Kidney (tissue), 14 donors: ENCODE data around the gene CXCR4. TPM values are rescaled to one million over a fixed set of nuclear protein-coding genes. Genes with fewer than 3 reads are reported as not detected.

Experiments used
- DNase-seq, 5 donors: peaks; one replicate each; pipeline ENCODE4 v3.0.0-alpha.2; 2013 to 2020
- FAIRE-seq: peaks from 2 replicates; lab custom pipeline; 2012; peaks lifted over from hg19 to GRCh38; lab: Jason Lieb, UNC
- H3K27ac ChIP-seq, 2 donors: one replicate each; pipeline ENCODE4 v1.7.0; 2013; ENCODE audit warnings: low read depth in 2 of 2, low read length in 2 of 2, inconsistent platforms in 1 of 2
- H3K27me3 ChIP-seq: one replicate; pipeline ENCODE4 v1.7.1; 2013; ENCODE audit warnings: low read length, inconsistent platforms; ENCODE audit not compliant: control insufficient read depth, insufficient read depth
- H3K36me3 ChIP-seq, 3 donors: one replicate each; pipeline versions ENCODE4 v1.7.0 to v1.7.1; 2013; ENCODE audit warnings: low read length in 3 of 3, control low read depth in 1 of 3, inconsistent platforms in 1 of 3; ENCODE audit not compliant: insufficient read depth in 3 of 3, control insufficient read depth in 2 of 3
- H3K4me1 ChIP-seq, 3 donors: one replicate each; pipeline versions ENCODE4 v1.7.0 to v1.7.1; 2013; ENCODE audit warnings: low read length in 3 of 3, inconsistent platforms in 1 of 3, low read depth in 1 of 3; ENCODE audit not compliant: control insufficient read depth in 2 of 3, insufficient read depth in 2 of 3
- H3K4me3 ChIP-seq, 3 donors: one replicate each; pipeline versions ENCODE4 v1.7.0 to v1.8.1; 2013; ENCODE audit warnings: low read length in 3 of 3, control low read depth in 1 of 3, inconsistent platforms in 1 of 3
- H3K9ac ChIP-seq, 3 donors: one replicate each; pipeline versions ENCODE4 v1.7.0 to v1.7.1; 2013; ENCODE audit warnings: low read length in 3 of 3, control low read depth in 1 of 3, inconsistent platforms in 1 of 3
- H3K9me3 ChIP-seq, 3 donors: one replicate each; pipeline versions ENCODE4 v1.7.0 to v1.7.1; 2013; ENCODE audit warnings: low read length in 3 of 3, control low read depth in 1 of 3, inconsistent platforms in 1 of 3; ENCODE audit not compliant: control insufficient read depth in 2 of 3, insufficient read depth in 1 of 3
- intact Hi-C: fragments of 100-400 bp; cut with DNase I; formaldehyde crosslinking; loops from one replicate; pipeline ENCODE4 v1.11.1; 2022
- polyA plus RNA-seq: library from polyadenylated mRNA; stranded (reverse); fragments of 350-450 nt; fragmentation: Illumina TruSeq; extraction: RNeasy Lipid Tissue Mini Kit (QIAGEN cat#74804); gene quantifications from one replicate; pipeline ENCODE4 v1.2.3, GENCODE V29; 2014; ENCODE audit warnings: low read depth, low replicate concordance; ENCODE audit not compliant: insufficient read depth
- total RNA-seq: library from RNA; stranded (reverse); fragmentation: NEBNext Ultra II Directional; extraction: Animal tissue kit (Norgen Biotek cat#: 25700); gene quantifications from one replicate; pipeline ENCODE4 v1.2.1, GENCODE V29; 2021
- TF ChIP-seq, protein P1 (sequence below): IDR thresholded peaks from 3 replicates; pipeline ENCODE4 v1.5.1; 2012; ENCODE audit warnings: mild to moderate bottlenecking, moderate library complexity, borderline replicate concordance; ENCODE audit not compliant: insufficient read depth; ENCODE audit errors: extremely low read depth
- donor health status: control.
- donor health status: control.
- donor health status: control.
- donor health status: control.
- donor health status: control.
- donor health status: DM: yes; HTN: yes; CAD: no.
- donor health status: Normal renal cell carcinoma (clear cell type).

The CXCR4 gene
- total and polyA plus RNA-seq, 2 donors from 2014 or later, result 9.5 to 51.9 TPM

DNA sequence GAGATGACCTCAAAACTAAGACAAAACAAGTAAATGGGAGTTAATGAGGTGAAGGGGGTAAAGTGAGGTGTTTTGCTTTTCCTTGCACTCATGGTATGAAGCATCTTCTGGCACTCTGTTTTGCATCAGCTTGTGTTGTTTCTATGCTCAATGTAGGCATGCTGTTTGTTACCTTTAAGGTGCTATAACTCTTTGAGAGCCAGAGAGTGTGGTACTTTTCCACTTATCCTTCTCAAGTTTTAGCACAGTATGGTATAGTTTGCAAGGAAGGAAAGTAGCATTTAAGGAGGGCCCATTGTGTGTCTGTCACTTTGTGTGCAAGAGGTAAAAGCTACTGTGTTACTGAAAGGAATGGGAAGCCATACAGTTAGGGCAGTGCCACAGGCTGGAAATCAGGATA, 17.5 kb upstream of the CXCR4 start:
- Histone ChIP-seq H3K36me3 (no peaks in the 10 kb centered on the region), H3K9ac (no peak overlapping the region), H3K9me3 (no peaks in the 10 kb centered on the region), H3K27me3 (no peaks in the 10 kb centered on the region), H3K27ac (no peak overlapping the region), H3K4me3 (no peak overlapping the region), H3K4me1 (peaks cover 0 to 5% (median 2%) of the 10 kb centered on the region in 3 donors)
- FAIRE-seq (no peak), DNase-seq (no peak)
- intact Hi-C loops, result no loop called here
- TF ChIP-seq, protein P1, sequence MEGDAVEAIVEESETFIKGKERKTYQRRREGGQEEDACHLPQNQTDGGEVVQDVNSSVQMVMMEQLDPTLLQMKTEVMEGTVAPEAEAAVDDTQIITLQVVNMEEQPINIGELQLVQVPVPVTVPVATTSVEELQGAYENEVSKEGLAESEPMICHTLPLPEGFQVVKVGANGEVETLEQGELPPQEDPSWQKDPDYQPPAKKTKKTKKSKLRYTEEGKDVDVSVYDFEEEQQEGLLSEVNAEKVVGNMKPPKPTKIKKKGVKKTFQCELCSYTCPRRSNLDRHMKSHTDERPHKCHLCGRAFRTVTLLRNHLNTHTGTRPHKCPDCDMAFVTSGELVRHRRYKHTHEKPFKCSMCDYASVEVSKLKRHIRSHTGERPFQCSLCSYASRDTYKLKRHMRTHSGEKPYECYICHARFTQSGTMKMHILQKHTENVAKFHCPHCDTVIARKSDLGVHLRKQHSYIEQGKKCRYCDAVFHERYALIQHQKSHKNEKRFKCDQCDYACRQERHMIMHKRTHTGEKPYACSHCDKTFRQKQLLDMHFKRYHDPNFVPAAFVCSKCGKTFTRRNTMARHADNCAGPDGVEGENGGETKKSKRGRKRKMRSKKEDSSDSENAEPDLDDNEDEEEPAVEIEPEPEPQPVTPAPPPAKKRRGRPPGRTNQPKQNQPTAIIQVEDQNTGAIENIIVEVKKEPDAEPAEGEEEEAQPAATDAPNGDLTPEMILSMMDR, result no peak

DNA sequence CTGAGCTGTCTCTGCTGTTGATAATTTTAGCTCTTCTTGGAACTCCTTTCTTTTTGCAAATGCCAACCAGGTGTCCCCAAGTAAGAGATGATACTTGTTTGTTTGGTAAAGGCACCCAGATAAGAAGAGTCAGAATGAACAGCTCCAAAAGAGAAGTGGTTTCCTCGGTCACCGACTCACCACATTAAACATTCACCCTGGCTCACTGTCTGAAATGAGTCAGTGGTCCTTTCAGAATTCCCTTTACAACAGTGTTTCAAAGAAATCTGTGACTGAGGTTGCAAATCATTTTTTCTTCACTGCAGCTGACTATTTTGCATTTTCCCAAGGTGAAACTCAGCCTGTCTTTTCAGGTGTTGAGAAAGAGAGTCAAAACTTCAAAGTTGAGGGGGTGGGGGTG, 16.2 kb upstream of the CXCR4 start:
- H3K36me3 ChIP-seq, result no peaks in the 10 kb centered on the region
- H3K4me1 ChIP-seq, result peaks cover 0 to 5% (median 2%) of the 10 kb centered on the region in 3 donors
- intact Hi-C loops, result no loop called here
- H3K9ac ChIP-seq, result no peak overlapping the region
- no peak overlapping the region for H3K27ac ChIP-seq
- no peaks in the 10 kb centered on the region for H3K9me3 ChIP-seq
- H3K27me3 ChIP-seq, result no peaks in the 10 kb centered on the region
- DNase-seq (no peak), FAIRE-seq (no peak)
- TF ChIP-seq, protein P1, result no peak
- H3K4me3 ChIP-seq, result no peak overlapping the region

- H3K9me3 ChIP-seq, result no peaks in the 10 kb centered on the region
- intact Hi-C loops, result no loop called here
- no peak for FAIRE-seq
- H3K36me3 ChIP-seq, result no peaks in the 10 kb centered on the region
- H3K4me3 ChIP-seq, result no peak overlapping the region
- H3K9ac ChIP-seq, result no peak overlapping the region
- H3K4me1 ChIP-seq, result peaks cover 0 to 5% (median 2%) of the 10 kb centered on the region in 3 donors
- H3K27me3 ChIP-seq, result no peaks in the 10 kb centered on the region
- no peak for DNase-seq
- TF ChIP-seq, protein P1, result no peak
- no peak overlapping the region for H3K27ac ChIP-seq
Measured at GRCh38 chr2:136133586-136133985, 15.6 kb upstream of the CXCR4 start.

DNA sequence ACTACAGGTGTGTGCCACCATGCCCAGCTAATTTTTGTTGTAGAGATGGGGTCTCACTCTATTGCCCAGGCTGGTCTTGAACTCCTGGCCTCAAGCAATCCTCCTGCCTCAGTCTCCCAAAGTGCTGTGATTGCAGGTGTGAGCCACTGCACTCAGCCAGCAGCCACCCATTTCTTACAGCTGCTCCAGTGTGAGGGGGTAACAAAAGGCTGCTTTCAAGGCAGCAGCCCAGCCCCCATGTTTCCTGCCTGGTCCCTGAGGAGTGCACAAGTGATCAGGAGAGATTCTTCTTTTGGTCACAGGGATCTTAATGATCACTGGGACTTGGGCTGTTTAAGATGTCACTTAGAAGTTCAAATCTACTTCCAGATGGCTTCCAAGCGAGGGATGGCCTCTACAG, 15.2 kb upstream of the CXCR4 start:
- Histone ChIP-seq H3K27ac (no peak overlapping the region), H3K4me1 (peaks cover 0 to 5% (median 2%) of the 10 kb centered on the region in 3 donors), H3K36me3 (no peaks in the 10 kb centered on the region), H3K27me3 (no peaks in the 10 kb centered on the region), H3K9ac (no peak overlapping the region), H3K4me3 (no peak overlapping the region), H3K9me3 (no peaks in the 10 kb centered on the region)
- TF ChIP-seq, protein P1, result no peak
- intact Hi-C loops, result no loop called here
- FAIRE-seq (no peak), DNase-seq (no peak)
